Measurements from ENCODE around the gene STX10. TPM values are rescaled to one million over a fixed set of nuclear protein-coding genes. Genes with fewer than 3 reads are reported as not detected.
"Not testable (repeated sequence)": the region's sequence is repeated elsewhere in the genome, so short reads cannot be mapped to it uniquely, and the experiment has no call there.

The STX10 gene
- total and polyA plus RNA-seq, 2 of the 4 experiments (the other 2 are of a cell fraction), result 64.9 to 82.0 TPM

GRCh38 chr19:13169769-13170168 is 19.6 kb upstream of the STX10 start:
- H2AFZ ChIP-seq (replicated peaks; ENCODE audit: low read length, poor library complexity), result peak overlapping the region; percentile 85
- TF ChIP-seq NFE2L2 (IDR thresholded peaks at IDR 0.05; ENCODE audit: low read depth, low read length), result 0 out of 2 replicates have a peak, but pooled peaks have one; percentile 5
- 0 out of 2 replicates have a peak, but pooled peaks have one; percentile 19 for TF ChIP-seq FOS (IDR thresholded peaks at IDR 0.05; ENCODE audit: low read depth, low read length)
- TF ChIP-seq RCOR1 (IDR thresholded peaks at IDR 0.05; ENCODE audit: insufficient replicate concordance, low read length), result peak; percentile 26
- no peak for TF ChIP-seq USF2 (IDR thresholded peaks at IDR 0.05; ENCODE audit: low read depth, low read length)
- H2BK5ac ChIP-seq (ENCODE audit: low read depth, low read length, poor library complexity, severe bottlenecking), result peak overlapping the region; percentile 80
- BruUV-seq (replicated peaks), result no TSS peak
- H3K56ac ChIP-seq (ENCODE audit: extremely low read depth, insufficient read depth, low read length), result no peak overlapping the region
- H2BK20ac ChIP-seq (ENCODE audit: low read depth, low read length), result peak overlapping the region; percentile 94
- peak overlapping the region; percentile 93 for H2BK120ac ChIP-seq (ENCODE audit: low read depth, low read length)
- in situ Hi-C loops (cut with MboI; ENCODE audit: low sequenced_read_pairs), result no loop called here
- H3K14ac ChIP-seq (replicated peaks; ENCODE audit: low read depth, low read length), result peak overlapping the region; percentile 73; the same call in 1 of the 2 replicates
- H3K4ac ChIP-seq (ENCODE audit: low read depth, low read length), result peak overlapping the region; percentile 93
- CTCF ChIA-PET, result interaction anchor here (1.5 kb wide), 1 partner anchor 12 kb away, joined by 3 read pairs; no protein-coding TSS in a partner anchor
- no peaks in the 10 kb centered on the region for H3K9me3 ChIP-seq (ENCODE audit: control insufficient read depth, insufficient read depth, low read length)
- H2AK9ac ChIP-seq (replicated peaks; ENCODE audit: low read depth, low read length, poor library complexity), result peak overlapping the region; percentile 93
- WGBS, 2 experiments (ENCODE audit: extremely low coverage in 2 of 2, insufficient read length in 1 of 2), result 20% methylated on average over 1 of the region's 5 CpGs; no CpG with 5 or more reads in 1 of the 2 experiments
- intact Hi-C loops (cut with micrococcal nuclease), result no loop called here
- H4K20me1 ChIP-seq (ENCODE audit: insufficient read depth, low read length), result no peaks in the 10 kb centered on the region
- H3K79me1 ChIP-seq (ENCODE audit: low read depth in 1 of 2, low read length in 2 of 2), result peaks cover 0 to 58% of the 10 kb centered on the region in 2 experiments; a peak in 2 of 4 replicates
- H2AK5ac ChIP-seq (ENCODE audit: low read depth, low read length), result peak overlapping the region; percentile 94
- no peak overlapping the region for H3K18ac ChIP-seq (ENCODE audit: low read depth, low read length)
- peak overlapping the region; percentile 13; the same call in 1 of the 2 replicates for H3K27ac ChIP-seq (ENCODE audit: insufficient read depth, low read length)
- peak overlapping the region; percentile 45; the same call in 1 of the 2 replicates for H4K5ac ChIP-seq (ENCODE audit: low read depth, low read length)
- DNase-seq (peak; percentile 65), ATAC-seq (ENCODE audit: low read depth) (peak; percentile 13)
- peaks cover 25% of the 10 kb centered on the region for H3K4me1 ChIP-seq (ENCODE audit: control insufficient read depth, insufficient read depth, low read length)
- H3K23ac ChIP-seq (ENCODE audit: low read depth, low read length), result peak overlapping the region; percentile 52; the same call in 1 of the 2 replicates
- peaks cover 21% of the 10 kb centered on the region for H3K9me1 ChIP-seq (ENCODE audit: insufficient read depth, low read length)
- no peak overlapping the region for H3K4me3 ChIP-seq (ENCODE audit: insufficient read depth, low read depth, low read length)
- peak overlapping the region in 1 of 2 experiments; percentile 56; a peak in 2 of 4 replicates for H4K8ac ChIP-seq (ENCODE audit: low read depth in 2 of 2, low read length in 2 of 2)
- POLR2A ChIA-PET (ENCODE audit: unreplicated experiment), result interaction anchor here (0.6 to 1.1 kb wide), 2 partner anchors 14 to 20 kb away, joined by 3 to 7 read pairs; no protein-coding TSS in a partner anchor
- H2BK15ac ChIP-seq (ENCODE audit: low read depth, low read length), result peak overlapping the region; percentile 90; the same call in 2 of the 3 replicates
- no peak overlapping the region for H3K4me2 ChIP-seq (ENCODE audit: low read depth, low read length)
- peak overlapping the region; percentile 62 for H4K91ac ChIP-seq (ENCODE audit: insufficient read depth, low read depth, low read length)
- H3K9ac ChIP-seq (ENCODE audit: low read depth, low read length), result no peak overlapping the region
- no peaks in the 10 kb centered on the region for H3K36me3 ChIP-seq (ENCODE audit: control insufficient read depth, insufficient read depth, low read length)
- H3K27me3 ChIP-seq (ENCODE audit: control insufficient read depth, insufficient read depth, low read length), result no peaks in the 10 kb centered on the region
- dilution Hi-C loops (cut with HindIII; ENCODE audit: low sequenced_read_pairs, unreplicated experiment), result no loop called here

- H3K9me1 ChIP-seq (ENCODE audit: insufficient read depth, low read length); H2AFZ ChIP-seq (replicated peaks; ENCODE audit: low read length, poor library complexity); intact Hi-C loops (cut with micrococcal nuclease); H4K20me1 ChIP-seq (ENCODE audit: insufficient read depth, low read length); H3K36me3 ChIP-seq (ENCODE audit: control insufficient read depth, insufficient read depth, low read length); H2BK5ac ChIP-seq (ENCODE audit: low read depth, low read length, poor library complexity, severe bottlenecking); H3K27ac ChIP-seq (ENCODE audit: insufficient read depth, low read length); H3K9ac ChIP-seq (ENCODE audit: low read depth, low read length); POLR2A ChIA-PET (ENCODE audit: unreplicated experiment); dilution Hi-C loops (cut with HindIII; ENCODE audit: low sequenced_read_pairs, unreplicated experiment); H3K4me3 ChIP-seq (ENCODE audit: insufficient read depth, low read depth, low read length); H4K5ac ChIP-seq (ENCODE audit: low read depth, low read length); H3K56ac ChIP-seq (ENCODE audit: extremely low read depth, insufficient read depth, low read length); H3K23ac ChIP-seq (ENCODE audit: low read depth, low read length); BruUV-seq (replicated peaks); in situ Hi-C loops (cut with MboI; ENCODE audit: low sequenced_read_pairs); H3K4me2 ChIP-seq (ENCODE audit: low read depth, low read length); DNase-seq; H3K9me3 ChIP-seq (ENCODE audit: control insufficient read depth, insufficient read depth, low read length); ATAC-seq (ENCODE audit: low read depth); H3K27me3 ChIP-seq (ENCODE audit: control insufficient read depth, insufficient read depth, low read length); H3K18ac ChIP-seq (ENCODE audit: low read depth, low read length); CTCF ChIA-PET; H2AK9ac ChIP-seq (replicated peaks; ENCODE audit: low read depth, low read length, poor library complexity): not testable (repeated sequence)
- peak overlapping the region; percentile 83 for H2BK15ac ChIP-seq (ENCODE audit: low read depth, low read length)
- peak overlapping the region; percentile 99 for H3K4ac ChIP-seq (ENCODE audit: low read depth, low read length)
- peak overlapping the region; percentile 47; the same call in 1 of the 2 replicates for H3K14ac ChIP-seq (replicated peaks; ENCODE audit: low read depth, low read length)
- peaks cover 0 to 56% of the 10 kb centered on the region in 2 experiments; a peak in 2 of 4 replicates for H3K79me1 ChIP-seq (ENCODE audit: low read depth in 1 of 2, low read length in 2 of 2)
- H2BK120ac ChIP-seq (ENCODE audit: low read depth, low read length), result peak overlapping the region; percentile 86
- no CpG with 5 or more reads among the region's 3 CpGs for WGBS, 2 experiments (ENCODE audit: extremely low coverage in 2 of 2, insufficient read length in 1 of 2)
- H2BK20ac ChIP-seq (ENCODE audit: low read depth, low read length), result peak overlapping the region; percentile 95
- H4K8ac ChIP-seq (ENCODE audit: low read depth in 2 of 2, low read length in 2 of 2), result peak overlapping the region in 1 of 2 experiments; percentile 31; a peak in 1 of 4 replicates
- H4K91ac ChIP-seq (ENCODE audit: insufficient read depth, low read depth, low read length), result peak overlapping the region; percentile 72; the same call in 1 of the 2 replicates
- peaks cover 31% of the 10 kb centered on the region for H3K4me1 ChIP-seq (ENCODE audit: control insufficient read depth, insufficient read depth, low read length)
- peak overlapping the region; percentile 96 for H2AK5ac ChIP-seq (ENCODE audit: low read depth, low read length)
Observed at GRCh38 chr19:13166151-13166550, 16.0 kb upstream of the STX10 start.

Measured in IMR-90 (cell line).